Liver (tissue), 9 donors: ENCODE data around the gene ARHGEF28. TPM values are rescaled to one million over a fixed set of nuclear protein-coding genes. Genes with fewer than 3 reads are reported as not detected.

ENCODE experiments used
- DNase-seq: peaks from one replicate; pipeline ENCODE4 v3.0.0-alpha.2; 2017; ENCODE audit warnings: low spot score
- H3K27ac ChIP-seq, 2 donors: one replicate each; pipeline ENCODE4 v1.7.0; 2013; ENCODE audit warnings: inconsistent platforms in 2 of 2, low read length in 2 of 2, control low read depth in 1 of 2, low read depth in 1 of 2, mild to moderate bottlenecking in 1 of 2
- H3K27me3 ChIP-seq, 4 donors: one replicate each; pipeline versions ENCODE4 v1.6.1 to v1.7.0; 2013; ENCODE audit warnings: low read length in 3 of 4, inconsistent platforms in 1 of 4, mild to moderate bottlenecking in 1 of 4, moderate library complexity in 1 of 4; ENCODE audit not compliant: control insufficient read depth in 4 of 4, insufficient read depth in 4 of 4
- H3K36me3 ChIP-seq, 4 donors: one replicate each; pipeline versions ENCODE4 v1.6.1 to v1.7.0; 2013; ENCODE audit warnings: low read length in 3 of 4, mild to moderate bottlenecking in 3 of 4, low read depth in 1 of 4, moderate library complexity in 1 of 4; ENCODE audit not compliant: control insufficient read depth in 4 of 4, insufficient read depth in 3 of 4
- H3K4me1 ChIP-seq, 4 donors: one replicate each; pipeline versions ENCODE4 v1.6.1 to v1.7.0; 2013; ENCODE audit warnings: low read length in 3 of 4, mild to moderate bottlenecking in 3 of 4, moderate library complexity in 1 of 4; ENCODE audit not compliant: control insufficient read depth in 4 of 4, insufficient read depth in 4 of 4
- H3K4me3 ChIP-seq, 3 donors: one replicate each; pipeline versions ENCODE4 v1.6.1 to v1.7.0; 2013; ENCODE audit warnings: low read length in 3 of 3, control low read depth in 1 of 3, low read depth in 1 of 3, mild to moderate bottlenecking in 1 of 3
- H3K9ac ChIP-seq, 2 donors: one replicate each; pipeline ENCODE4 v1.7.0; 2013; ENCODE audit warnings: low read length in 2 of 2, mild to moderate bottlenecking in 2 of 2, moderate library complexity in 2 of 2, control low read depth in 1 of 2, low read depth in 1 of 2
- H3K9me3 ChIP-seq, 4 donors: one replicate each; pipeline versions ENCODE4 v1.6.1 to v1.7.0; 2013; ENCODE audit warnings: low read length in 3 of 4; ENCODE audit not compliant: control insufficient read depth in 4 of 4
- EGR1 ChIP-seq, 2 donors: IDR thresholded peaks; 2 replicates each; pipeline ENCODE4 v1.6.1; 2016 to 2018; ENCODE audit warnings: antibody characterized with exemption in 2 of 2, low read depth in 2 of 2
- FOXA1 ChIP-seq: IDR thresholded peaks from 2 replicates; pipeline ENCODE4 v1.6.1; 2016; ENCODE audit warnings: antibody characterized with exemption
- FOXA2 ChIP-seq: IDR thresholded peaks from 2 replicates; pipeline ENCODE4 v1.6.1; 2016; ENCODE audit warnings: antibody characterized with exemption
- GABPA ChIP-seq, 2 donors: IDR thresholded peaks in 1 of 2; conservative IDR thresholded peaks in 1 of 2; 2 replicates each; pipeline ENCODE4 v1.6.1; 2016; ENCODE audit warnings: antibody characterized with exemption in 2 of 2, mild to moderate bottlenecking in 1 of 2, moderate library complexity in 1 of 2
- HNF4A ChIP-seq, 2 donors: conservative IDR thresholded peaks; 2 replicates each; pipeline ENCODE4 v1.6.1; 2016; ENCODE audit warnings: antibody characterized with exemption in 2 of 2, mild to moderate bottlenecking in 2 of 2
- JUND ChIP-seq, 2 donors: IDR thresholded peaks; 2 replicates each; pipeline ENCODE4 v1.6.1; 2016; ENCODE audit warnings: antibody characterized with exemption in 2 of 2
- NR2F2 ChIP-seq: IDR thresholded peaks from 2 replicates; pipeline ENCODE4 v1.6.1; 2016; ENCODE audit warnings: antibody characterized with exemption
- RAD21 ChIP-seq, 2 donors: IDR thresholded peaks; 2 replicates each; pipeline ENCODE4 v1.6.1; 2016; ENCODE audit warnings: antibody characterized with exemption in 2 of 2, mild to moderate bottlenecking in 2 of 2
- RXRA ChIP-seq, 2 donors: IDR thresholded peaks; 2 replicates each; pipeline ENCODE4 v1.6.1; 2017 to 2018; ENCODE audit warnings: antibody characterized with exemption in 2 of 2, mild to moderate bottlenecking in 1 of 2
- SP1 ChIP-seq: IDR thresholded peaks from 2 replicates; pipeline ENCODE4 v1.6.1; 2018; ENCODE audit warnings: antibody characterized with exemption, mild to moderate bottlenecking
- TAF1 ChIP-seq: conservative IDR thresholded peaks from 2 replicates; pipeline ENCODE4 v1.6.1; 2016; ENCODE audit warnings: antibody characterized with exemption, mild to moderate bottlenecking
- YY1 ChIP-seq: IDR thresholded peaks from 2 replicates; pipeline ENCODE4 v1.6.1; 2016; ENCODE audit warnings: antibody characterized with exemption, mild to moderate bottlenecking
- WGBS: extraction: QIAGEN DNeasy Blood & Tissue Kit; methylation state at CpG from one replicate; pipeline ENCODE4 v1.1.7; 2013; 5-methylcytosine and 5-hydroxymethylcytosine counted together
- polyA plus RNA-seq, 2 donors: library from polyadenylated mRNA; stranded (reverse) in 1 of 2; unstranded in 1 of 2; fragments of 200-250 nt in 1 of 2; fragments of >200 nt in 1 of 2; fragmentation: Nextera tagmentation in 1 of 2; extraction: Ambion mirVana in 1 of 2; gene quantifications; one replicate each; pipeline versions ENCODE4 v1.2.1 to v1.2.3, GENCODE V29; 2013 to 2015
- total RNA-seq, 2 donors: library from RNA; depleted of rRNA; stranded (reverse); fragments of >200 nt; gene quantifications; one replicate each; pipeline ENCODE4 v1.2.3, GENCODE V29; 2014
- TF ChIP-seq, protein P1 (sequence below): IDR thresholded peaks from 2 replicates; pipeline ENCODE4 v1.6.1; 2016; ENCODE audit warnings: antibody characterized with exemption
- TF ChIP-seq, protein P2 (sequence below): fragments of 150-350 bp; IDR thresholded peaks from 2 replicates; pipeline ENCODE4 v1.5.1; 2017; ENCODE audit warnings: improper control_type of control experiment, low read depth, low read length; ENCODE audit not compliant: missing input control
- TF ChIP-seq, protein P3 (sequence below): IDR thresholded peaks from 2 replicates; pipeline ENCODE4 v1.6.1; 2016; ENCODE audit warnings: antibody characterized with exemption, mild to moderate bottlenecking
- TF ChIP-seq, protein P4 (sequence below): IDR thresholded peaks from 2 replicates; pipeline ENCODE4 v1.6.1; 2016; ENCODE audit warnings: antibody characterized with exemption
- TF ChIP-seq, protein P5 (sequence below): IDR thresholded peaks from 2 replicates; pipeline ENCODE4 v1.6.1; 2016; ENCODE audit warnings: antibody characterized with exemption
- donor health status: healthy.
- donor health status: healthy.
- donor health status: healthy.
- donor health status: healthy.
- donor health status: healthy.

ARHGEF28 gene
- total and polyA plus RNA-seq, 4 donors = 1.6 to 13.9 (median 3.6) TPM

GRCh38 chr5:73858776-73859175 is 232.8 kb downstream of the ARHGEF28 start:
- no peaks in the 10 kb centered on the region for H3K9me3 ChIP-seq
- 96% methylated on average over 3 of the region's 3 CpGs for WGBS
- no peak overlapping the region for H3K4me3 ChIP-seq
- H3K36me3 ChIP-seq = peaks cover 0 to 2% (median 0%) of the 10 kb centered on the region in 4 donors
- peak overlapping the region in 1 of 2 donors; percentile 56 for H3K27ac ChIP-seq
- no peaks in the 10 kb centered on the region for H3K27me3 ChIP-seq
- H3K9ac ChIP-seq = no peak overlapping the region
- no peak for DNase-seq
- peaks cover 0 to 14% (median 8%) of the 10 kb centered on the region in 4 donors for H3K4me1 ChIP-seq
- TF ChIP-seq FOXA2 (no peak), YY1 (no peak), FOXA1 (no peak), EGR1 (IDR thresholded peaks at IDR 0.05; ENCODE audit: low read depth in 2 of 2) (no peak), JUND (IDR thresholded peaks at IDR 0.05) (no peak), GABPA (IDR thresholded peaks at IDR 0.05 in 1 of 2, conservative IDR thresholded peaks at IDR 0.05 in 1 of 2) (no peak), SP1 (no peak), HNF4A (conservative IDR thresholded peaks at IDR 0.05) (no peak), RAD21 (IDR thresholded peaks at IDR 0.05) (no peak), TAF1 (no peak)
- TF ChIP-seq, protein P1, sequence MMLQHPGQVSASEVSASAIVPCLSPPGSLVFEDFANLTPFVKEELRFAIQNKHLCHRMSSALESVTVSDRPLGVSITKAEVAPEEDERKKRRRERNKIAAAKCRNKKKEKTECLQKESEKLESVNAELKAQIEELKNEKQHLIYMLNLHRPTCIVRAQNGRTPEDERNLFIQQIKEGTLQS = no peak
- TF ChIP-seq, protein P2, sequence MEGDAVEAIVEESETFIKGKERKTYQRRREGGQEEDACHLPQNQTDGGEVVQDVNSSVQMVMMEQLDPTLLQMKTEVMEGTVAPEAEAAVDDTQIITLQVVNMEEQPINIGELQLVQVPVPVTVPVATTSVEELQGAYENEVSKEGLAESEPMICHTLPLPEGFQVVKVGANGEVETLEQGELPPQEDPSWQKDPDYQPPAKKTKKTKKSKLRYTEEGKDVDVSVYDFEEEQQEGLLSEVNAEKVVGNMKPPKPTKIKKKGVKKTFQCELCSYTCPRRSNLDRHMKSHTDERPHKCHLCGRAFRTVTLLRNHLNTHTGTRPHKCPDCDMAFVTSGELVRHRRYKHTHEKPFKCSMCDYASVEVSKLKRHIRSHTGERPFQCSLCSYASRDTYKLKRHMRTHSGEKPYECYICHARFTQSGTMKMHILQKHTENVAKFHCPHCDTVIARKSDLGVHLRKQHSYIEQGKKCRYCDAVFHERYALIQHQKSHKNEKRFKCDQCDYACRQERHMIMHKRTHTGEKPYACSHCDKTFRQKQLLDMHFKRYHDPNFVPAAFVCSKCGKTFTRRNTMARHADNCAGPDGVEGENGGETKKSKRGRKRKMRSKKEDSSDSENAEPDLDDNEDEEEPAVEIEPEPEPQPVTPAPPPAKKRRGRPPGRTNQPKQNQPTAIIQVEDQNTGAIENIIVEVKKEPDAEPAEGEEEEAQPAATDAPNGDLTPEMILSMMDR = no peak
- TF ChIP-seq, protein P3, sequence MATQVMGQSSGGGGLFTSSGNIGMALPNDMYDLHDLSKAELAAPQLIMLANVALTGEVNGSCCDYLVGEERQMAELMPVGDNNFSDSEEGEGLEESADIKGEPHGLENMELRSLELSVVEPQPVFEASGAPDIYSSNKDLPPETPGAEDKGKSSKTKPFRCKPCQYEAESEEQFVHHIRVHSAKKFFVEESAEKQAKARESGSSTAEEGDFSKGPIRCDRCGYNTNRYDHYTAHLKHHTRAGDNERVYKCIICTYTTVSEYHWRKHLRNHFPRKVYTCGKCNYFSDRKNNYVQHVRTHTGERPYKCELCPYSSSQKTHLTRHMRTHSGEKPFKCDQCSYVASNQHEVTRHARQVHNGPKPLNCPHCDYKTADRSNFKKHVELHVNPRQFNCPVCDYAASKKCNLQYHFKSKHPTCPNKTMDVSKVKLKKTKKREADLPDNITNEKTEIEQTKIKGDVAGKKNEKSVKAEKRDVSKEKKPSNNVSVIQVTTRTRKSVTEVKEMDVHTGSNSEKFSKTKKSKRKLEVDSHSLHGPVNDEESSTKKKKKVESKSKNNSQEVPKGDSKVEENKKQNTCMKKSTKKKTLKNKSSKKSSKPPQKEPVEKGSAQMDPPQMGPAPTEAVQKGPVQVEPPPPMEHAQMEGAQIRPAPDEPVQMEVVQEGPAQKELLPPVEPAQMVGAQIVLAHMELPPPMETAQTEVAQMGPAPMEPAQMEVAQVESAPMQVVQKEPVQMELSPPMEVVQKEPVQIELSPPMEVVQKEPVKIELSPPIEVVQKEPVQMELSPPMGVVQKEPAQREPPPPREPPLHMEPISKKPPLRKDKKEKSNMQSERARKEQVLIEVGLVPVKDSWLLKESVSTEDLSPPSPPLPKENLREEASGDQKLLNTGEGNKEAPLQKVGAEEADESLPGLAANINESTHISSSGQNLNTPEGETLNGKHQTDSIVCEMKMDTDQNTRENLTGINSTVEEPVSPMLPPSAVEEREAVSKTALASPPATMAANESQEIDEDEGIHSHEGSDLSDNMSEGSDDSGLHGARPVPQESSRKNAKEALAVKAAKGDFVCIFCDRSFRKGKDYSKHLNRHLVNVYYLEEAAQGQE = no peak
- TF ChIP-seq, protein P4, sequence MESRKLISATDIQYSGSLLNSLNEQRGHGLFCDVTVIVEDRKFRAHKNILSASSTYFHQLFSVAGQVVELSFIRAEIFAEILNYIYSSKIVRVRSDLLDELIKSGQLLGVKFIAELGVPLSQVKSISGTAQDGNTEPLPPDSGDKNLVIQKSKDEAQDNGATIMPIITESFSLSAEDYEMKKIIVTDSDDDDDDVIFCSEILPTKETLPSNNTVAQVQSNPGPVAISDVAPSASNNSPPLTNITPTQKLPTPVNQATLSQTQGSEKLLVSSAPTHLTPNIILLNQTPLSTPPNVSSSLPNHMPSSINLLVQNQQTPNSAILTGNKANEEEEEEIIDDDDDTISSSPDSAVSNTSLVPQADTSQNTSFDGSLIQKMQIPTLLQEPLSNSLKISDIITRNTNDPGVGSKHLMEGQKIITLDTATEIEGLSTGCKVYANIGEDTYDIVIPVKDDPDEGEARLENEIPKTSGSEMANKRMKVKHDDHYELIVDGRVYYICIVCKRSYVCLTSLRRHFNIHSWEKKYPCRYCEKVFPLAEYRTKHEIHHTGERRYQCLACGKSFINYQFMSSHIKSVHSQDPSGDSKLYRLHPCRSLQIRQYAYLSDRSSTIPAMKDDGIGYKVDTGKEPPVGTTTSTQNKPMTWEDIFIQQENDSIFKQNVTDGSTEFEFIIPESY = no peak

DNA sequence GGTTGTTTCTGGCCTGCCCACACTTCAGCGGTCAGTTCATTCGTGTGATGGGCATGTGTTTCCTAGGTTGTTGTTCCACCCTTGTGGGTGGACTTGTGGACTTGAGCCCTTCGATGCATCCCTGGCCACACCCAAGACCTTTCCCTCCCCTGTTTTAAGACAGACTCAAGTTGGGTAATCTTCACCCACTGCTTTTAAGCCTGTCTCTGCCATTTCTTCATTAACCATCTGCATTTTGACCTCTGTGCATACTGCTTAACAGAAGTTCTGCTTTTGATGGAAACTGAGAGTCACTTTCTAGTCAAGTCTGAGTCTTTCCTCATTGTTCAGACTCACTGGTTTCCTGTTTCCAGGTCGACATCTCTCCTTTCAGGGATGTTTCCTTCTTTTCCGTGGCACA is 233.7 kb downstream of the ARHGEF28 start:
- H3K27ac ChIP-seq = no peak overlapping the region
- no peak overlapping the region for H3K4me3 ChIP-seq
- H3K27me3 ChIP-seq = no peaks in the 10 kb centered on the region
- peaks cover 0 to 14% (median 8%) of the 10 kb centered on the region in 4 donors for H3K4me1 ChIP-seq
- peaks cover 0 to 2% (median 0%) of the 10 kb centered on the region in 4 donors for H3K36me3 ChIP-seq
- H3K9me3 ChIP-seq = no peaks in the 10 kb centered on the region
- H3K9ac ChIP-seq = no peak overlapping the region
- TF ChIP-seq, protein P2 = no peak
- TF ChIP-seq, protein P5, sequence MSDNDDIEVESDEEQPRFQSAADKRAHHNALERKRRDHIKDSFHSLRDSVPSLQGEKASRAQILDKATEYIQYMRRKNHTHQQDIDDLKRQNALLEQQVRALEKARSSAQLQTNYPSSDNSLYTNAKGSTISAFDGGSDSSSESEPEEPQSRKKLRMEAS = no peak
- TF ChIP-seq YY1 (no peak), FOXA2 (no peak), FOXA1 (no peak), RAD21 (IDR thresholded peaks at IDR 0.05) (no peak), NR2F2 (no peak), SP1 (no peak), GABPA (IDR thresholded peaks at IDR 0.05 in 1 of 2, conservative IDR thresholded peaks at IDR 0.05 in 1 of 2) (no peak), TAF1 (no peak), RXRA (IDR thresholded peaks at IDR 0.05) (no peak)
- TF ChIP-seq, protein P1 = no peak
- TF ChIP-seq, protein P4 = no peak
- 84% methylated on average over 5 of the region's 5 CpGs for WGBS
- DNase-seq = no peak
